Measurements from ENCODE around the gene PPP1R12C.

Gene PPP1R12C

DNA sequence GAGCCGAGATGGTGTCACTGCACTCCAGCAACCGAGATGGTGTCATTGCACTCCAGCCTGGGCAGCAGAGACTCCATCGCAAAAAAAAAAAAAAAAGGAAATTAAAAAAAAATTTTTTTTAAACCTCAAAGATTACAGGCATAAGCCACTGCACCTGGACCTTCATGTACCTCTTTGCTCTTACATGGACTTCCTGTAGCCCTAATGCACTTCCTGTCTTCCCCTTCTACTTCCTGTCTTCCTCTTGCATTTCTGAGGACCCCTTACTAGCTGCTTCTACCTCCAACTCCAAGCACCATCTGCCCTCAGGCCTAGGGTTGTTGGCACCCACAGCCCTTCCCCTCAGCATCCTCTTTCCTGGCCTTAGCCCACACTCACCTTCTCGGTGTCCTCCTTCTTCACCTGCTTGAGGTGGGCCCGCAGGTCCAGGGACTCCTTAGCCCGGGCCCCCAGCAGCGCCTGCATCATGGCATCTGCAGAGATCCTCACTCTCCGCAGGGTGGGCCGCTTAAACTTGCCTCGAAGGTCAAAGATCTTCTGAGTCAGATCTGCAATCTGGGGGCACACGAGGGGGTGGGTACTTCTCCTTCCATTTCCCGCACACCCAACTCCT is 36.3 kb upstream of the PPP1R12C start:
- no peak overlapping the region for H3K4me3 ChIP-seq (replicated peaks; ENCODE audit: low read depth, low read length)
- TF ChIP-seq, protein P1, sequence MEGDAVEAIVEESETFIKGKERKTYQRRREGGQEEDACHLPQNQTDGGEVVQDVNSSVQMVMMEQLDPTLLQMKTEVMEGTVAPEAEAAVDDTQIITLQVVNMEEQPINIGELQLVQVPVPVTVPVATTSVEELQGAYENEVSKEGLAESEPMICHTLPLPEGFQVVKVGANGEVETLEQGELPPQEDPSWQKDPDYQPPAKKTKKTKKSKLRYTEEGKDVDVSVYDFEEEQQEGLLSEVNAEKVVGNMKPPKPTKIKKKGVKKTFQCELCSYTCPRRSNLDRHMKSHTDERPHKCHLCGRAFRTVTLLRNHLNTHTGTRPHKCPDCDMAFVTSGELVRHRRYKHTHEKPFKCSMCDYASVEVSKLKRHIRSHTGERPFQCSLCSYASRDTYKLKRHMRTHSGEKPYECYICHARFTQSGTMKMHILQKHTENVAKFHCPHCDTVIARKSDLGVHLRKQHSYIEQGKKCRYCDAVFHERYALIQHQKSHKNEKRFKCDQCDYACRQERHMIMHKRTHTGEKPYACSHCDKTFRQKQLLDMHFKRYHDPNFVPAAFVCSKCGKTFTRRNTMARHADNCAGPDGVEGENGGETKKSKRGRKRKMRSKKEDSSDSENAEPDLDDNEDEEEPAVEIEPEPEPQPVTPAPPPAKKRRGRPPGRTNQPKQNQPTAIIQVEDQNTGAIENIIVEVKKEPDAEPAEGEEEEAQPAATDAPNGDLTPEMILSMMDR (IDR thresholded peaks at IDR 0.05; ENCODE audit: low read depth, low read length, missing control alignments): no peak
- no peak for DNase-seq (ENCODE audit: extremely low read depth, low read depth)

DNA sequence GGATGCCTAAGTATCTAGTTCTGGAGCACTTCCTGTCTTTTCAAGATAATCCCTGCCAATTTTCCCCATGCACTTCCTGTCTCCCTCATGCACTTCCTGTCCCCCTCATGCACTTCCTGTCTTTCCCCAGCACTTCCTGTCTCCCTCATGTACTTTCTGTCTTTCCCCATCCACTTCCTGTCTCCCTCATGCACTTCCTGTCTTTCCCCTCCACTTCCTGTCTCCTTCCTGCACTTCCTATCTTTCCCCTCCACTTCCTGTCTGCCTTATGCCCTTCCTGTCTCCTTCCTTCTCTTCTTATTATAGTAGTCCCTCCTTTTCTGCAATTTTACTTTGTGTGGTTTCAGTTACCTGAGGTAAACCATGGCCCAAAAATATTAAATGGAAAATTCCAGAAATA is 34.6 kb upstream of the PPP1R12C start:
- no peak for DNase-seq (ENCODE audit: extremely low read depth, low read depth)
- TF ChIP-seq, protein P1 (IDR thresholded peaks at IDR 0.05; ENCODE audit: low read depth, low read length, missing control alignments): no peak
- H3K4me3 ChIP-seq (replicated peaks; ENCODE audit: low read depth, low read length): no peak overlapping the region

DNA sequence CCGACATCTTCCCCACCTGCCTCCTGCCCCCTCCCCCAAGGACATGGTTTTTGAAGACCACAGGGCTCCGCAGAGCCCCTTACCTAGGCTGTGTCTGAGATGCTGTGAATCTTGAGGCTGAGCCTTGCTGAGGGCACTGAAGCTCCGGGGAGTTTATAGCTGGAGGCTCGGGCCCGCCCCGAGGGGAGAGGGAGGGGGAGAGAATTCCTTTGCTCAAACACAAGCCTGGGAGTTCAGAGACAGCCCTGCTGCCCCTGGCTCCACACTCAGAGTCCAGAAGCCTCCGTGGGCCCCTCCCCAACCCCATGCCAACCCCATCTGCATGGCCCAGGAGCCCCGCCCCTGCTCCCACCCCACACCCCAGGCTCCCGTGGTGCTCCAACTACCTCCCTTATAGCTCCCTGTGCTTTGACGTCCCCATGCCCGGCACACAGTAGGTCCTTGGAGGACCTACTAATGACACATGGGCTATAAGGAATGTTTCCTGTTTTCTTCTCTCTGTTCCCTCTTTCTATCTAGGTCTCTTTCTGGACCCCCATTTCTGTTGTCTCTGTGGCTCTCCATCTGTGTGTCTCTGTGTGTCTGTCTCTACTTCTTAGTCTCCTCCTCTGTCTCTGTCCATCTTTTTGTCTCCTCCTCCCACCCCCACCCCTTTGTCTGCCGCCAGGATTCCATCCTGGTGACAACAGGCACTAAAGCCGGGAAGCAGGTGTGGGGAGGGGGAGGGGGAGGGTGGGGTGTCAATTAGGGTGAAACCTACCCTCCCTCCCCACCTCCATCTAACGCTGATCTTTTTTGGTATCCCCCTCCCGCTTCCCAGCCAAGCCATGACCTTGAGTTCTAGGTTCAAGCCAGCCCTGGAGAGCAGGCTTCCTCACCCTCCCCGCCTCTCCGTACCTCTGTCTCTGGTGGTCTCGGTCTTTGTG is 31.9 kb upstream of the PPP1R12C start, which contains the start of gene TNNT1:
TSS of gene TNNT1 (minus strand) at position 129 of the 926 bp plus-strand sequence. CDS start 2,049 bp downstream, outside the sequence.
- no peak within 1 kb of the TSS for H3K4me3 ChIP-seq (replicated peaks; ENCODE audit: low read depth, low read length)
- TF ChIP-seq, protein P1 (IDR thresholded peaks at IDR 0.05; ENCODE audit: low read depth, low read length, missing control alignments): no peak
- no peak for DNase-seq (ENCODE audit: extremely low read depth, low read depth)

DNA sequence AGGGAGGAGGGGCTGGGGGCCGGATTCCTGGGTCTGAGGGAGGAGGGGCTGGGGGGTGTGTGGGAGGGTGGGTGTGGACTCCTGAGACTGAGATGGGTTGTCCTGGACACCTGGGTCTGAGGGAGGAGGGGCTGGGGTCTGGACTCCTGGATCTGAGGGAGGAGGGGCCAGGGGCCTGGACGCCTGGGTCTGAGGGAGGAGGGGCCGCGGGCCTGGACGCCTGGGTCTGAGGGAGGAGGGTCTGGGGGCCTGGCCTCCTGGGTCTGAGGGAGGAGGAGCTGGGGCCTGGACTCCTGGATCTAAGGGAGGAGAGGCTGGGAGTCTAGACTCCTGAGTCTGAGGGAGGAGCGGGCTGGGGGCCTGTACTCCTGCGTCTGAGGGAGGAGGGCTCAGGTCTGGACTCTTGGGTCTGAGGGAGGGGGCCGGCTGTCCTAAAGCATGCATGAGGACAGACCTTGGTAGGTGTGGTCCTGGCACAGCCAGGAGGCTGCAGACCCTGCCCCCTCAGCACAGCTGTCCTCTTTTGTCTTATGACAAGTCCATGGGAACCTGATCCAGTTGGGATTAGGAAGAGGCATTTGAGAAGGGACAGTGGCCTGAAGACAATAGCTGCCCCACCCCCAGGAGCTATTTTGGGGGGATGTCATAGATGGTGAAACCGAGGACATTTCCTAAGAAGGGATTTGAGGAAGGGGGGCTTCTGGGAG is 30.3 kb upstream of the PPP1R12C start:
- H3K4me3 ChIP-seq (replicated peaks; ENCODE audit: low read depth, low read length): no peak overlapping the region
- TF ChIP-seq, protein P1 (IDR thresholded peaks at IDR 0.05; ENCODE audit: low read depth, low read length, missing control alignments): no peak
- DNase-seq (ENCODE audit: extremely low read depth, low read depth): no peak

DNA sequence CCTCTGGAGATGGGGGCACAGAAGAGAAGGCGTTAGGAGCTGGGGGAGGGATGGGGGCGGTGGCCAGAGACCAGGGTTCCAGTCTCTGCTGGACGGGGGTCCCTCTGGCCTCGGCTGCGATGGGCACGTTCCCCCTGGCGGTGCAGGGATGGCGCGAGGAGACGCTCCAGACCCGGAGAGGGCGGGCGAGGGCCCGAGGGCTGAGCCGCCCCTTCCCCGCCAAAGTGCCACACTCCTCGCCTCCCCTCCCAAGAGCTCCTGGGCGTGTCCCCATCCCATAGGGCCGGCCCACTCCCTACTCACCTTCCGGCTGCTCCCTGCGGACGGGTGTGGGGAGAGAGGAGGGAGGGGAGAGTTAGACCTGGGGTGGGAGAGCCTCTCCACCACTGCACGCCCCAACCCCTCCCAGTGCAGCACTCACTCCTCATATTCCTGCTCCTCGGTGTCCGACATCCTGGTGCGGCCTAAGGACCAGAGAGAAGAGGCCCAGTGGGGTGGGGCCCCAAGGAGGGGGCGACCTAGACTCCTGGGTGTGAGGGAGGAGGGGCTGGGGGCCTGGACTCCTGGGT is 29.4 kb upstream of the PPP1R12C start:
- no peak for DNase-seq (ENCODE audit: extremely low read depth, low read depth)
- H3K4me3 ChIP-seq (replicated peaks; ENCODE audit: low read depth, low read length): peak overlapping the region; percentile 20; the same call in 1 of the 2 replicates
- TF ChIP-seq, protein P1 (IDR thresholded peaks at IDR 0.05; ENCODE audit: low read depth, low read length, missing control alignments): no peak

DNA sequence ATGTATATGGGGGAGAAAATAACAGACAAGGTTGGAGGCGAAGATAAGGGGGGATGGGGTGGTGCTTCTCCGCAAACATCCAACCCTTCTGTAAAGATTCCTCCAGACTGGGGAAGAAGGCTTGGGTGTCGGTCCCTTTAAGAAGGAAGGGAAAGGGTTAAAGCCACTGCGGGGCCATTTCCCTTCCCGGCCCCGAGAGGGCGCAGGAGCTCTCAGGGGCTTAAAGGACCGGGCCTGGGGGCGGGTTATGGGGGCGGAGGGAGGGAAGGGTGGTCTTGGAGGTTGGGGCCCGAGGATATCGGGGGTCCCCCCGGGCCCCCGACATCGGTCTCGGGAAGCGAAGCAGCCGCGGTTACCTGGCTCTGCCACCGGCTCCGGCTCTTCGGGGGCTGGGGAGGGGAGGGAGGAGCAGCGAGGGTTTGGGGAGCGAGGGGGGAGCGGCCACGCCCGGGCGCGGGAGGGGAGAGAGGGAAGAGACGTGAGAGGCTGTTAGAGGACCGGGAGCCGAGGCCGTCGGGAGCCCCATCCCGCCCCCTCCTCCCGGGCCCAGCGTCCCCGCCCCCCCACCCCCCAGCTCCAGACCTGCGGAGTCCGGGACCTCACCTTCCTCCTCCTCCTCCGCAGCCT is 28.8 kb upstream of the PPP1R12C start:
- TF ChIP-seq, protein P1 (IDR thresholded peaks at IDR 0.05; ENCODE audit: low read depth, low read length, missing control alignments): peak; percentile 61
- no peak for DNase-seq (ENCODE audit: extremely low read depth, low read depth)
- H3K4me3 ChIP-seq (replicated peaks; ENCODE audit: low read depth, low read length): peak overlapping the region; percentile 20; the same call in 1 of the 2 replicates
